WTC11 (cell line): ENCODE results near the gene HS1BP3. TPM values are rescaled to one million over a fixed set of nuclear protein-coding genes. Genes with fewer than 3 reads are reported as not detected.

Source experiments
- ATAC-seq: fragments of 200-7000 bp; cut with Tn5 transposase; 2 replicates; pipeline ENCODE4 v1.10.0; 2021; ENCODE audit warnings: mild to moderate bottlenecking, moderate library complexity
- CTCF ChIA-PET: fragments of 300-600 bp; sonication (Branson Sonifier 250); formaldehyde crosslinking; loops from one replicate; lab custom pipeline; 2021; ENCODE audit warnings: antibody characterized with exemption; lab: Charles Lee
- POLR2A ChIA-PET: fragments of 350-600 bp; sonication (Branson Sonifier 250); formaldehyde crosslinking; loops from one replicate; lab custom pipeline; 2021; ENCODE audit warnings: antibody characterized with exemption; lab: Charles Lee
- DNase-seq: peaks from one replicate; pipeline ENCODE4 v3.0.0; 2021; ENCODE audit warnings: low spot score
- H3K27ac Mint-ChIP-seq: 2 replicates; pipeline ENCODE4 v1.8.0; 2021; ENCODE audit warnings: mixed read lengths
- H3K27me3 Mint-ChIP-seq: 2 replicates; pipeline ENCODE4 v1.8.0; 2021; ENCODE audit warnings: low read depth, mild to moderate bottlenecking, moderate library complexity, mixed read lengths
- H3K36me3 Mint-ChIP-seq: 2 replicates; pipeline ENCODE4 v1.8.0; 2021; ENCODE audit warnings: mixed read lengths
- H3K4me1 Mint-ChIP-seq: 2 replicates; pipeline ENCODE4 v1.8.0; 2022; ENCODE audit warnings: mixed read lengths
- H3K4me3 Mint-ChIP-seq: 2 replicates; pipeline ENCODE4 v1.8.0; 2021; ENCODE audit warnings: mild to moderate bottlenecking, moderate library complexity, mixed read lengths
- H3K9me3 Mint-ChIP-seq: 2 replicates; pipeline ENCODE4 v1.8.0; 2021; ENCODE audit warnings: mixed read lengths
- CREB1 ChIP-seq: sonication (generic); formaldehyde crosslinking; IDR thresholded peaks from 2 replicates; pipeline ENCODE4 v1.8.0; 2023; ENCODE audit warnings: mild to moderate bottlenecking, missing genetic modification reagents
- ETV6 ChIP-seq: sonication (generic); formaldehyde crosslinking; IDR thresholded peaks from 2 replicates; pipeline ENCODE4 v1.8.1; 2022; ENCODE audit warnings: mild to moderate bottlenecking, missing genetic modification reagents
- FOXP4 ChIP-seq: sonication (generic); formaldehyde crosslinking; IDR thresholded peaks from 2 replicates; pipeline ENCODE4 v1.8.0; 2022; ENCODE audit warnings: mild to moderate bottlenecking, missing genetic modification reagents
- GABPB1 ChIP-seq: sonication (generic); formaldehyde crosslinking; IDR thresholded peaks from 2 replicates; pipeline ENCODE4 v1.8.1; 2023; ENCODE audit warnings: mild to moderate bottlenecking, missing genetic modification reagents
- HMGA2 ChIP-seq: fragments of 250-450 bp; sonication (Bioruptor Pico); IDR thresholded peaks from 2 replicates; pipeline ENCODE4 v1.4.0; 2021; ENCODE audit warnings: mild to moderate bottlenecking, moderate library complexity
- IRF1 ChIP-seq: sonication (generic); formaldehyde crosslinking; IDR thresholded peaks from 2 replicates; pipeline ENCODE4 v1.8.0; 2023; ENCODE audit warnings: missing genetic modification reagents
- IRF2 ChIP-seq: sonication (generic); formaldehyde crosslinking; IDR thresholded peaks from 2 replicates; pipeline ENCODE4 v1.8.0; 2022; ENCODE audit warnings: low read depth, missing genetic modification reagents, borderline replicate concordance
- MAX ChIP-seq: sonication (generic); formaldehyde crosslinking; IDR thresholded peaks from 2 replicates; pipeline ENCODE4 v1.8.0; 2022; ENCODE audit warnings: mild to moderate bottlenecking, missing genetic modification reagents
- NFYB ChIP-seq: sonication (generic); formaldehyde crosslinking; conservative IDR thresholded peaks from 2 replicates; pipeline ENCODE4 v1.8.0; 2022; ENCODE audit warnings: low read depth, missing genetic modification reagents
- PRDM15 ChIP-seq: sonication (generic); formaldehyde crosslinking; IDR thresholded peaks from 2 replicates; pipeline ENCODE4 v1.8.0; 2022; ENCODE audit warnings: missing genetic modification reagents
- RELA ChIP-seq: sonication (generic); formaldehyde crosslinking; IDR thresholded peaks from 2 replicates; pipeline ENCODE4 v1.8.1; 2022; ENCODE audit warnings: missing genetic modification reagents, mild to moderate bottlenecking, borderline replicate concordance
- SMAD4 ChIP-seq: sonication (generic); formaldehyde crosslinking; IDR thresholded peaks from 2 replicates; pipeline ENCODE4 v1.8.0; 2022; ENCODE audit warnings: mild to moderate bottlenecking, missing genetic modification reagents
- ZMAT4 ChIP-seq: fragments of 250-450 bp; sonication (Bioruptor Pico); IDR thresholded peaks from 2 replicates; pipeline ENCODE4 v1.9.0; 2021; ENCODE audit warnings: mild to moderate bottlenecking
- ZNF138 ChIP-seq: sonication (generic); formaldehyde crosslinking; conservative IDR thresholded peaks from 2 replicates; pipeline ENCODE4 v1.8.1; 2022; ENCODE audit warnings: mild to moderate bottlenecking, moderate library complexity, missing genetic modification reagents
- ZNF219 ChIP-seq: sonication (generic); formaldehyde crosslinking; IDR thresholded peaks from 2 replicates; pipeline ENCODE4 v1.8.0; 2023; ENCODE audit warnings: missing genetic modification reagents, mild to moderate bottlenecking, borderline replicate concordance
- ZNF263 ChIP-seq: sonication (generic); formaldehyde crosslinking; IDR thresholded peaks from 2 replicates; pipeline ENCODE4 v1.8.1; 2022; ENCODE audit warnings: low read depth, mild to moderate bottlenecking, moderate library complexity, missing genetic modification reagents
- ZNF512 ChIP-seq: sonication (generic); formaldehyde crosslinking; IDR thresholded peaks from 2 replicates; pipeline ENCODE4 v1.8.1; 2022; ENCODE audit warnings: missing genetic modification reagents, borderline replicate concordance
- ZSCAN18 ChIP-seq: fragments of 250-450 bp; sonication (Bioruptor Pico); IDR thresholded peaks from 2 replicates; pipeline ENCODE4 v2.1.2; 2022; ENCODE audit warnings: mild to moderate bottlenecking, moderate library complexity
- total RNA-seq: library from RNA; stranded (reverse); gene quantifications from 3 replicates; pipeline ENCODE4 v1.2.3, GENCODE V29; 2021

The HS1BP3 gene
- total RNA-seq, 1 experiment from 2014 or later: 17.9 TPM

- ChIA-PET CTCF (interaction anchor here (0.5 to 1.1 kb wide), 3 partner anchors 19 to 285 kb away, joined by 3 to 4 read pairs (median 4); no protein-coding TSS in a partner anchor), POLR2A (no interaction called here)
- Mint-ChIP-seq H3K4me1 (no peaks in the 10 kb centered on the region), H3K36me3 (no peaks in the 10 kb centered on the region), H3K27me3 (no peaks in the 10 kb centered on the region), H3K9me3 (no peaks in the 10 kb centered on the region), H3K4me3 (no peak overlapping the region), H3K27ac (no peak overlapping the region)
- ATAC-seq: no peak
- TF ChIP-seq ZNF219 (no peak), ZSCAN18 (CRISPR knock-in tag) (no peak), IRF1 (CRISPR knock-in tag) (no peak), IRF2 (CRISPR knock-in tag) (no peak), SMAD4 (CRISPR knock-in tag) (no peak), CREB1 (CRISPR knock-in tag) (no peak), ETV6 (CRISPR knock-in tag) (no peak), ZNF512 (CRISPR knock-in tag) (no peak)
- no peak for DNase-seq
These were observed 45.5 kb upstream of the HS1BP3 start for GRCh38 chr2:20696366-20696765.

GRCh38 chr2:20693317-20693716, 42.4 kb upstream of the HS1BP3 start:
- no peaks in the 10 kb centered on the region for H3K4me1 Mint-ChIP-seq
- H3K27ac Mint-ChIP-seq: 0 out of 2 replicates have a peak overlapping the region, but pooled peaks have one; percentile 63
- peaks cover 8% of the 10 kb centered on the region for H3K36me3 Mint-ChIP-seq
- ChIA-PET CTCF (interaction anchor here (1.7 to 3.5 kb wide), 2 partner anchors 17 to 32 kb away, joined by 8 to 17 read pairs; no protein-coding TSS in a partner anchor), POLR2A (no interaction called here)
- no peak overlapping the region for H3K4me3 Mint-ChIP-seq
- H3K9me3 Mint-ChIP-seq: peaks cover 6% of the 10 kb centered on the region
- TF ChIP-seq NFYB: no peak
- no peak for TF ChIP-seq FOXP4 (CRISPR knock-in tag)
- no peak for TF ChIP-seq MAX (CRISPR knock-in tag)
- no peak for TF ChIP-seq RELA (CRISPR knock-in tag)
- no peak for TF ChIP-seq PRDM15 (CRISPR knock-in tag)
- no peak for TF ChIP-seq ZMAT4 (CRISPR knock-in tag)
- no peak for TF ChIP-seq ZNF263 (CRISPR knock-in tag)
- no peak for TF ChIP-seq GABPB1 (CRISPR knock-in tag)
- TF ChIP-seq ZNF138 (CRISPR knock-in tag): no peak
- no peak for TF ChIP-seq HMGA2
- no peak for DNase-seq
- no peak for ATAC-seq
- no peaks in the 10 kb centered on the region for H3K27me3 Mint-ChIP-seq
